Activated effector memory CD4-positive, alpha-beta T cell treated with anti-CD3 and anti-CD28 coated beads, Interleukin-2, amount 50 U/mL, for 16 hours (primary cell): ENCODE data around the gene PLEKHG1.

Source experiments
- DNase-seq: peaks from one replicate; pipeline ENCODE4 v3.0.0-alpha.2; 2020

Gene PLEKHG1

DNA sequence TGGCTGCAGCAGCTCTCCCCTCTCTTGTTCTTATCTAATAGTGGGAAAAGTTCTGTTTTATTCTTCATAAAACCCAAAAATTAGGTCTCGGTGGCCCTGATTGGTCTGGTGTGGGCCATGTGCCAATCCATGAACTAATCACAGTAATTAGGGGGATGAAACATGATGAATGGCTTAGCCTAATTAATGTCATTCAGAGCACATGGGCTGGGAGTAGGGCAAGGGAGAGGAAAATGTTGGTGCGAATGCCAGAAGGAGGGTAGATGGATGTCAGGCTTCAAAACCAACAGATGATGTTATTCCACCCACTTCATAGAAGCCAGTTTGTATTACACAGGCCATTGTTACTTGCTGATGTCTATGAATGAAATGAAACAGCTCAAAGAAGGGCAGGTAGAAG lies 46.5 kb downstream of the PLEKHG1 start:
- no peak for DNase-seq

DNA sequence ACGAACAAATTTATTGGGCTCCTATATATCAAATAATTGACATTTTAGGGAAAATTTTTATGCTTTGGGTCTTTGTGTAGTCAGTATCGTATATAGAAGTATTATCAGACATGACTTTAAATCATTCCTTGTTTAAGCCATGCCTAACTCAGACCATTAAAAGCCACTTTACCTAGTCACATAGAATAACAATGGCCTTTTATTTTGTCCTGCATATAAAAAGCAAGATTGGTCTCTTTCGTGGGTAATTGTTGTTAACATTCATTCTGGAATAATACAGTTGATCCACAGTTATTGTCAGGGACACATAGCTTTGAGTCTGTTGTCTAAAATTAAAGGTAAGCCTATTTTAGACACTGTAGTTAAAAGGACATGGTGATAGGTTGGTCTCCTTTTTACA lies 47.4 kb downstream of the PLEKHG1 start:
- no peak for DNase-seq
